ENCODE results near the gene LGI2. TPM values are rescaled to one million over a fixed set of nuclear protein-coding genes. Genes with fewer than 3 reads are reported as not detected.
"Not testable (repeated sequence)": the region's sequence is repeated elsewhere in the genome, so short reads cannot be mapped to it uniquely, and the experiment has no call there.

LGI2 gene
- total RNA-seq, 5 donors from 2014 or later (not counting 1 experiment from before 2014, with no cell fraction given), result 0.03 TPM; not detected in 4

DNA sequence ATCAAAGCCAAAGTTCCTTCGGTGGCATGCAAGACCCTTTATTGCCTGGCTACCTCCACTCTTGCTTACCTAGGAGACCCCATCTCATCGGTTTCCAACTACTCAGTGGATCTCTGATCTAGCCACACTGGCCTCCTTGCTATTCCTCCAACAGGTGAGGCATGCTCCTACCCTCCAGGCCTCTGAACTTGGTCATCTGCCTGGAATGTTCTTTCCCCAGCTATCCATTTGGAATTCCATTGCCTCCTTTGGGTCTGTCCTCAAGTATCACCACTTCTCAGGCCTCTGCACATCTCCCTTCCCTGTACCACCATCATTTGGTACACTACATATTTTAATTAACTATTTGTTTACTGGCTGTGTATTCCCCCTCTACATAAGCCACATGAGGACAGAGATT, 11.2 kb downstream of the LGI2 start:
- Mint-ChIP-seq H3K4me1 (no peaks in the 10 kb centered on the region), H3K27ac (no peak overlapping the region), H3K9me3 (no peaks in the 10 kb centered on the region), H3K4me3 (no peak overlapping the region), H3K27me3 (peaks cover 13 to 20% of the 10 kb centered on the region in 2 donors), H3K36me3 (no peaks in the 10 kb centered on the region)
- no peak overlapping the region for H3K4me3 ChIP-seq (ENCODE audit: control insufficient read depth in 1 of 2, extremely low read depth in 1 of 2, low read length in 1 of 2)
- CTCF ChIA-PET, result no interaction called here
- no peaks in the 10 kb centered on the region for H3K36me3 ChIP-seq (ENCODE audit: control insufficient read depth in 2 of 2, extremely low read depth in 1 of 2, insufficient read depth in 1 of 2, low read length in 1 of 2)
- no peak for ATAC-seq (replicated peaks in 1 of 4)
- H3K9me3 ChIP-seq, result no peaks in the 10 kb centered on the region
- H3K4me1 ChIP-seq (ENCODE audit: control insufficient read depth in 1 of 2, extremely low read depth in 1 of 2, insufficient read depth in 2 of 2, low read length in 2 of 2), result no peaks in the 10 kb centered on the region
- 58% methylated on average over 2 of the region's 2 CpGs for WGBS (ENCODE audit: insufficient coverage)
- POLR2A ChIA-PET, result no interaction called here
- H3K27ac ChIP-seq (ENCODE audit: low read length), result no peak overlapping the region
- H3K27me3 ChIP-seq (replicated peaks in 1 of 2; ENCODE audit: control insufficient read depth in 2 of 2, extremely low read depth in 1 of 2, insufficient read depth in 2 of 2, low read length in 1 of 2), result no peaks in the 10 kb centered on the region
- no peak for DNase-seq

DNA sequence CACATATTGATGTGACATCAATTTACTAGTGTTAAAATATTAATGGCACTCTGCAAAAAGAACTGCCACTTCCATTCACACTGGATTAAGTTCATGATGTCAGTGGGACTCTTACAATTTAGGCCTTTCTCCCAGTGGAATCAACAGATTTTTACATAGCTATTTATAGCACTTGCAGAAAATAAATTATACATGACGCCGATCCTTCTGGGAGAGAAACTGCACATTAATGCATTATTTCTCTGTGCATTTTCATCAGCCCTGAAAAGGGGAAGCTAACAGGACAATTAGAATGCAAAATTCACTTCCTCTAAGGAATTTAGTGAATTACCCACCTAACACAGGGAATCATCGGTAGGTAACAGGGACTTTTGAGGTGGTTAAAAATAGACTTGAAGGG, 15.7 kb downstream of the LGI2 start:
- no peak overlapping the region for H3K27ac Mint-ChIP-seq
- ATAC-seq (replicated peaks in 1 of 4) (no peak), DNase-seq (no peak)
- H3K9me3 Mint-ChIP-seq, result no peaks in the 10 kb centered on the region
- no CpG with 5 or more reads among the region's 3 CpGs for WGBS (ENCODE audit: insufficient coverage)
- H3K27ac ChIP-seq (ENCODE audit: low read length), result no peak overlapping the region
- H3K36me3 ChIP-seq (ENCODE audit: control insufficient read depth in 2 of 2, extremely low read depth in 1 of 2, insufficient read depth in 1 of 2, low read length in 1 of 2), result no peaks in the 10 kb centered on the region
- H3K4me1 Mint-ChIP-seq, result no peaks in the 10 kb centered on the region
- H3K9me3 ChIP-seq, result no peaks in the 10 kb centered on the region
- H3K36me3 Mint-ChIP-seq, result no peaks in the 10 kb centered on the region
- H3K27me3 Mint-ChIP-seq, result peaks cover 11 to 16% of the 10 kb centered on the region in 2 donors
- H3K4me3 ChIP-seq (ENCODE audit: control insufficient read depth in 1 of 2, extremely low read depth in 1 of 2, low read length in 1 of 2), result no peak overlapping the region
- POLR2A ChIA-PET, result no interaction called here
- no peak overlapping the region for H3K4me3 Mint-ChIP-seq
- H3K27me3 ChIP-seq (replicated peaks in 1 of 2; ENCODE audit: control insufficient read depth in 2 of 2, extremely low read depth in 1 of 2, insufficient read depth in 2 of 2, low read length in 1 of 2), result peaks cover 0 to 7% of the 10 kb centered on the region in 2 experiments
- CTCF ChIA-PET, result no interaction called here
- H3K4me1 ChIP-seq (ENCODE audit: control insufficient read depth in 1 of 2, extremely low read depth in 1 of 2, insufficient read depth in 2 of 2, low read length in 2 of 2), result no peaks in the 10 kb centered on the region

DNA sequence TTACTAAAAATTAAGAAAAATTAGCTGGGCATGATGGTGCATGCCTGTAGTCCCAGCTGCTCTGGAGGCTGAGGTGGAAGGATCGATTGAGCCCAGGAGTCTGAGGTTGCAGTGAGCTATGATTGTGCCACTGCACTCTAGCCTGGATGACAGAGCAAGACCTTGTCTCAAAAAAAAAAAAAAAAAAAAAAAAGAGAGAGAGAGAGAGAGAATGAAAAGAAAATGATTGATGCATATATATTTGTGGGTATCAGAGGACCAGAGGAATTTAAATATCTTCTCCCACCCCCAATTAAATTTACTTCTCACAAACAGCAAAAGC, 16.1 kb downstream of the LGI2 start:
- DNase-seq; H3K9me3 Mint-ChIP-seq; H3K36me3 Mint-ChIP-seq; H3K4me3 Mint-ChIP-seq; H3K4me3 ChIP-seq (ENCODE audit: control insufficient read depth in 1 of 2, extremely low read depth in 1 of 2, low read length in 1 of 2); H3K36me3 ChIP-seq (ENCODE audit: control insufficient read depth in 2 of 2, extremely low read depth in 1 of 2, insufficient read depth in 1 of 2, low read length in 1 of 2); H3K27ac ChIP-seq (ENCODE audit: low read length); H3K27me3 ChIP-seq (replicated peaks in 1 of 2; ENCODE audit: control insufficient read depth in 2 of 2, extremely low read depth in 1 of 2, insufficient read depth in 2 of 2, low read length in 1 of 2); POLR2A ChIA-PET; H3K9me3 ChIP-seq; H3K27ac Mint-ChIP-seq; ATAC-seq (replicated peaks in 1 of 4); H3K4me1 Mint-ChIP-seq; H3K4me1 ChIP-seq (ENCODE audit: control insufficient read depth in 1 of 2, extremely low read depth in 1 of 2, insufficient read depth in 2 of 2, low read length in 2 of 2); CTCF ChIA-PET: not testable (repeated sequence)
- WGBS (ENCODE audit: insufficient coverage), result no CpG with 5 or more reads among the region's 1 CpG
- peaks cover 11 to 12% of the 10 kb centered on the region in 2 donors for H3K27me3 Mint-ChIP-seq

DNA sequence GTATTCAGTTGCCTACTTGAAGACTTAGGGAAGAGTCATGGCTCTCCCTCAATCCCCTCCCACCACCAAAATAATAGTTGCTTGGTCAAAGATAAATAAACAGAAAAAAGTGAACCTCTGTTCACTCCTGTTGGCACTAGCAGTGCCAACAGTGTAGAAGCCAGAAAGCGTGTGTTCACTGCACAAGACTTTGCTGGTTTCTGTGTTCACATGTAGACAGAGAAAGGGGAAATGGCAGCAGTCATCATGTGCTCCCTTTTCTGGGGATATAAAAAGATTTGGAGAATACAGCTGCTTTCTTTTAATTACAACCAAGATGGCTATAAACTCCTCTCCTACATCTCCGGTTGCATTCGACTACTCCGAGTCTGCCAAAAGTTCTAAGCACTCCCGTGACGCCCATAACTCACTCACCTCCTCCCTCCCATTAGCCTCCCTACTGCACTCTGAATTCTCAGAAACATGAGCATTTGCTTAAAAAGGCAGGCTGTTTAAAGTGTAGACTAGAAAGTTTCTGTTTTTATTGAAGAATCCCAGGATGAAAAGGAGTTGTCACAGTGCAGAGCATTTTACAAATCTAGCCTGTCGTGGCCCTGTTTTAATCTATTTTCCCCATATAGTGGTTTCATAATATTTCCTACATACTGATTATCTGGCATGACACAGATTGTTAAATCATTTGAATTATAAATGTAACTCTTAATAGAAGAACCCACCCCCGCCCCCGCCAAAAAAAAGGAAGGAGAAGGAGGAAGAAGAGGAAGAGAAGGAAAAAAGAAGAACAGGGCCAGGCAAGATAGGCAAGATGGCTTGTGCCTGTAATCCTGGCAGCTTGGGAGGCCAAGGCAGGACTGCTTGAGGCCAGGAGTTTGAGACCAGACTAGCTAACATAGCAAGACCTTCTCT, 16.7 kb downstream of the LGI2 start:
- H3K4me1 Mint-ChIP-seq, result no peaks in the 10 kb centered on the region
- ChIA-PET CTCF (no interaction called here), POLR2A (no interaction called here)
- Histone ChIP-seq H3K27me3 (replicated peaks in 1 of 2; ENCODE audit: control insufficient read depth in 2 of 2, extremely low read depth in 1 of 2, insufficient read depth in 2 of 2, low read length in 1 of 2) (peaks cover 0 to 7% of the 10 kb centered on the region in 2 experiments), H3K27ac (ENCODE audit: low read length) (no peak overlapping the region), H3K9me3 (no peaks in the 10 kb centered on the region), H3K4me1 (ENCODE audit: control insufficient read depth in 1 of 2, extremely low read depth in 1 of 2, insufficient read depth in 2 of 2, low read length in 2 of 2) (no peaks in the 10 kb centered on the region), H3K4me3 (ENCODE audit: control insufficient read depth in 1 of 2, extremely low read depth in 1 of 2, low read length in 1 of 2) (no peak overlapping the region), H3K36me3 (ENCODE audit: control insufficient read depth in 2 of 2, extremely low read depth in 1 of 2, insufficient read depth in 1 of 2, low read length in 1 of 2) (no peaks in the 10 kb centered on the region)
- no peak overlapping the region for H3K4me3 Mint-ChIP-seq
- ATAC-seq (replicated peaks in 1 of 4) (no peak), DNase-seq (no peak)
- peaks cover 11 to 14% of the 10 kb centered on the region in 2 donors for H3K27me3 Mint-ChIP-seq
- no peak overlapping the region for H3K27ac Mint-ChIP-seq
- H3K36me3 Mint-ChIP-seq, result no peaks in the 10 kb centered on the region
- H3K9me3 Mint-ChIP-seq, result peaks cover 0 to 3% (median 0%) of the 10 kb centered on the region in 3 donors
- no CpG with 5 or more reads among the region's 9 CpGs for WGBS (ENCODE audit: insufficient coverage)

DNA sequence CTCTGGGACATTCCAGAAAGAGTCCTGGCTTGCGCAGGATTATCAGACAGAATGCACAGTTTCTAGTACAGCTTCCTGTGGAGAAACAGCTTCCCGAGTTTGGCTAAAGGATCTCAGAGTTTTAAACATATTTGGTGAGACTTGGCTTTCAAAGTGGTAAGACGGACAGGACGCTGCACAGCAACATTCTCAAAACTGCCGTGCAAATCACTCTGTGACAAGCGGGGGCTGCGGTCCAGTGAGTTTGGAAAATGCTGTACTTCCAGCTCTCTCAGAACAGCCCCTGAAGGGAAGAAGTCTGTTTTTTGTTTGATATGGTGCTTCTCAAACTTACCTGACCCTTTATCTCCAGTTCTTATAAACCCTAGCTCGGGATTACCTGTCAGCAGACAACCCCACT, 18.1 kb downstream of the LGI2 start:
- Histone ChIP-seq H3K9me3 (no peaks in the 10 kb centered on the region), H3K27ac (ENCODE audit: low read length) (no peak overlapping the region), H3K27me3 (replicated peaks in 1 of 2; ENCODE audit: control insufficient read depth in 2 of 2, extremely low read depth in 1 of 2, insufficient read depth in 2 of 2, low read length in 1 of 2) (peaks cover 0 to 13% of the 10 kb centered on the region in 2 experiments), H3K4me3 (ENCODE audit: control insufficient read depth in 1 of 2, extremely low read depth in 1 of 2, low read length in 1 of 2) (no peak overlapping the region), H3K4me1 (ENCODE audit: control insufficient read depth in 1 of 2, extremely low read depth in 1 of 2, insufficient read depth in 2 of 2, low read length in 2 of 2) (no peaks in the 10 kb centered on the region), H3K36me3 (ENCODE audit: control insufficient read depth in 2 of 2, extremely low read depth in 1 of 2, insufficient read depth in 1 of 2, low read length in 1 of 2) (no peaks in the 10 kb centered on the region)
- H3K27me3 Mint-ChIP-seq, result peaks cover 11 to 15% of the 10 kb centered on the region in 2 donors
- peaks cover 0 to 3% (median 0%) of the 10 kb centered on the region in 3 donors for H3K9me3 Mint-ChIP-seq
- DNase-seq, result no peak
- ATAC-seq (replicated peaks in 1 of 4), result no peak
- ChIA-PET POLR2A (no interaction called here), CTCF (no interaction called here)
- no peaks in the 10 kb centered on the region for H3K4me1 Mint-ChIP-seq
- no peak overlapping the region for H3K27ac Mint-ChIP-seq
- H3K4me3 Mint-ChIP-seq, result no peak overlapping the region
- WGBS (ENCODE audit: insufficient coverage), result 61% methylated on average over 2 of the region's 8 CpGs
- H3K36me3 Mint-ChIP-seq, result no peaks in the 10 kb centered on the region

DNA sequence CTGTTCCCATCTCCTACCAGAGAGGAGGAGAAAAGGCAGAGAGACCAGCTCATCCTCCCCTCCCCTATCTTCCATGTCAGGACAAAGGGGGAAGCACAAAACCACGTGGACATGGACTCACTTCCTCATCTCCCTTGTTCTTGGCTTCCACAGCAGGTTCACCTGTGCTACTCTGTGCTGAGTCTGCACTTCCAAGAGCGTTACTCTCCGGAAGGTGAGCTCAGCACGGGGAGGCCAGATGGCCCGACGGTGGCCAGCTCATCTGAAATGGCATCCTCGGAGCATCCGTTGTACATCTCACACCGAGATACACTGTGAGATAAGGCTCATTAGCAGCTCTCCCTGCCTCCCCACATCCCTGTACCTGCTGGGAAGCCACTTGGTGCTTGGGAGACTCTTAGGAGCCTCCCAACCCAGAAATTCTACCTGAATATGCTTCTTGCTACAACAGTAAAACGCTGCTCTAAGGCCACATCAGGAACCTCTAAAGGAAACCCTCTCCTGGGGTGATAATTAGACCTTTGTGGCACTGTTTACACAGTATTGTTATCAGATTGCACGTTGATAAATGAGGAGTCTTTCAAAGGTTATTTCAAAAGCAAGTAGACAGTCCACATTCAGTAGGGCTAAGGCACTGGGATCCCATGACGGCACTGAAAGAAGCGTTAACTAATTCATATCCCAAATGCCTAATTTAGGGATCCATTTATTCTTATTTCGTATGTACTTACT, 19.4 kb downstream of the LGI2 start:
- ChIA-PET POLR2A (interaction anchor here in 1 of 2 donors (0.6 kb wide), 1 partner anchor 9 kb away, joined by 4 read pairs; no protein-coding TSS in a partner anchor), CTCF (no interaction called here)
- 60% methylated on average over 9 of the region's 14 CpGs for WGBS (ENCODE audit: insufficient coverage)
- Histone ChIP-seq H3K36me3 (ENCODE audit: control insufficient read depth in 2 of 2, extremely low read depth in 1 of 2, insufficient read depth in 1 of 2, low read length in 1 of 2) (no peaks in the 10 kb centered on the region), H3K27ac (ENCODE audit: low read length) (no peak overlapping the region), H3K9me3 (no peaks in the 10 kb centered on the region), H3K27me3 (replicated peaks in 1 of 2; ENCODE audit: control insufficient read depth in 2 of 2, extremely low read depth in 1 of 2, insufficient read depth in 2 of 2, low read length in 1 of 2) (peaks cover 0 to 13% of the 10 kb centered on the region in 2 experiments), H3K4me1 (ENCODE audit: control insufficient read depth in 1 of 2, extremely low read depth in 1 of 2, insufficient read depth in 2 of 2, low read length in 2 of 2) (no peaks in the 10 kb centered on the region), H3K4me3 (ENCODE audit: control insufficient read depth in 1 of 2, extremely low read depth in 1 of 2, low read length in 1 of 2) (no peak overlapping the region)
- Mint-ChIP-seq H3K9me3 (peaks cover 0 to 3% (median 0%) of the 10 kb centered on the region in 3 donors), H3K4me3 (no peak overlapping the region), H3K27ac (no peak overlapping the region), H3K36me3 (no peaks in the 10 kb centered on the region), H3K4me1 (no peaks in the 10 kb centered on the region), H3K27me3 (peaks cover 9 to 14% of the 10 kb centered on the region in 2 donors)
- no peak for ATAC-seq (replicated peaks in 1 of 4)
- no peak for DNase-seq

All from T-cell (primary cell).